Activated T-helper 17 cell treated with anti-CD3 and anti-CD28 coated beads, Interleukin-2, amount 50 U/mL, for 72 hours (primary cell): Measurements from ENCODE around the gene TBPL1. TPM values are rescaled to one million over a fixed set of nuclear protein-coding genes. Genes with fewer than 3 reads are reported as not detected.
"Not testable (repeated sequence)": the region's sequence is repeated elsewhere in the genome, so short reads cannot be mapped to it uniquely, and the experiment has no call there.

Experiments used
- ATAC-seq: fragments of 150-1000 bp; cut with Tn5 transposase; replicated peaks from 2 replicates; pipeline ENCODE4 v1.10.0; 2021; ENCODE audit warnings: mild to moderate bottlenecking, moderate library complexity
- H3K27ac Mint-ChIP-seq: one replicate; pipeline ENCODE4 v1.8.0; 2022; ENCODE audit warnings: mixed read lengths
- H3K27me3 Mint-ChIP-seq: one replicate; pipeline ENCODE4 v1.8.0; 2022; ENCODE audit warnings: mixed read lengths
- H3K36me3 Mint-ChIP-seq: one replicate; pipeline ENCODE4 v1.8.0; 2022; ENCODE audit warnings: low read depth, mild to moderate bottlenecking, mixed read lengths
- H3K4me1 Mint-ChIP-seq: one replicate; pipeline ENCODE4 v1.8.0; 2022; ENCODE audit warnings: mixed read lengths
- H3K4me3 Mint-ChIP-seq: one replicate; pipeline ENCODE4 v1.8.0; 2022; ENCODE audit warnings: mild to moderate bottlenecking, mixed read lengths
- H3K9me3 Mint-ChIP-seq: one replicate; pipeline ENCODE4 v1.8.0; 2022; ENCODE audit warnings: mixed read lengths
- total RNA-seq, 2 donors: library from RNA; stranded (reverse); gene quantifications; one replicate each; pipeline ENCODE4 v1.2.3, GENCODE V29; 2022

The TBPL1 gene
- total RNA-seq: 10 to 100 TPM; 14.7 to 25.8 TPM

- ATAC-seq: peak; percentile 96
- H3K4me1 Mint-ChIP-seq: peaks cover 28% of the 10 kb centered on the region
- peak within 1 kb of the TSS; percentile 87 for H3K27ac Mint-ChIP-seq
- H3K27me3 Mint-ChIP-seq: no peaks in the 10 kb centered on the region
- H3K9me3 Mint-ChIP-seq: no peaks in the 10 kb centered on the region
- H3K4me3 Mint-ChIP-seq: peak within 1 kb of the TSS; percentile 92
- no peaks in the 10 kb centered on the region for H3K36me3 Mint-ChIP-seq
These were observed at the start of gene TBPL1 for GRCh38 chr6:133952815-133953633. TSS of gene TBPL1 (plus strand) at chr6:133953224. CDS start at chr6:133980126, 26,902 bp downstream.

DNA sequence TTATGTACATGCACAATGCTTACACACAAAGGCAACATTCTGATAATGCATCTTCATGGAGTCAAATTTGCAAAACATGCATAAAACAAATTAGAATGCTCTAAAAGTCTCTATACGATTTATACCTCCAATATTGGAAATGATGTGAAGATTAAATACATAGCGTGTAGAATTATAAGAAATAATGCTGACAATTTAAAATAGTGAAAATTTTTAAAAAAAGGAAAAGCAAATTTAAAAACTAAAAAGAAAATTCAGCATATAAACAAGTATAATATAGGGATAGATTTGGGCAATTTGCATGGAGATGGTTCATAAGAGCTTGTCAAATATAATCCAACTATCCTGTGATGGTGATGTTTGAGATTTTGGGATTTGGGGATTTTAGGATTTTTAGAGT is 49.2 kb upstream of the TBPL1 start:
- no peaks in the 10 kb centered on the region for H3K9me3 Mint-ChIP-seq
- H3K4me1 Mint-ChIP-seq: no peaks in the 10 kb centered on the region
- H3K27me3 Mint-ChIP-seq: peaks cover 52% of the 10 kb centered on the region
- ATAC-seq: no peak
- no peak overlapping the region for H3K4me3 Mint-ChIP-seq
- no peaks in the 10 kb centered on the region for H3K36me3 Mint-ChIP-seq
- H3K27ac Mint-ChIP-seq: no peak overlapping the region

DNA sequence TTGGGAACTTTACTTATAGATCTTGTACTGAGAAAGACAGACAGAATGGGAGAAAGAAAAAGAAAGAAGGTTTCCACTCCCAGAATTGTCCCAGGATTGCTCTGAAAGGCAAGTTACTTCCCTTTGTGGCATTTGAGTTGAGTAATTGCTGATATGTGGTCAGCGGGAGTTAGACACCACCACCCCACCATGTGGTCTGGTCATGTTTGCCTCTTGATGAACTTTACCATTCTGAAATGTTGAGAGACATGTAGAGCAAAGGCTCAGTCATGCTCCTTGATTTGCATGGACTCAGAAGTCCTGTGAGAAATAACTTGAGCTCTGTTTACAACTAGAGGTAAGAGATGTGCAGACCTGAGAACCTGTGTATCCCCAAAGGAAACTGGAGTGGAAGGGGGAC is 47.0 kb upstream of the TBPL1 start:
- no peak for ATAC-seq
- Mint-ChIP-seq H3K4me1 (no peaks in the 10 kb centered on the region), H3K27ac (no peak overlapping the region), H3K36me3 (no peaks in the 10 kb centered on the region), H3K27me3 (peaks cover 49% of the 10 kb centered on the region), H3K4me3 (no peak overlapping the region), H3K9me3 (no peaks in the 10 kb centered on the region)

DNA sequence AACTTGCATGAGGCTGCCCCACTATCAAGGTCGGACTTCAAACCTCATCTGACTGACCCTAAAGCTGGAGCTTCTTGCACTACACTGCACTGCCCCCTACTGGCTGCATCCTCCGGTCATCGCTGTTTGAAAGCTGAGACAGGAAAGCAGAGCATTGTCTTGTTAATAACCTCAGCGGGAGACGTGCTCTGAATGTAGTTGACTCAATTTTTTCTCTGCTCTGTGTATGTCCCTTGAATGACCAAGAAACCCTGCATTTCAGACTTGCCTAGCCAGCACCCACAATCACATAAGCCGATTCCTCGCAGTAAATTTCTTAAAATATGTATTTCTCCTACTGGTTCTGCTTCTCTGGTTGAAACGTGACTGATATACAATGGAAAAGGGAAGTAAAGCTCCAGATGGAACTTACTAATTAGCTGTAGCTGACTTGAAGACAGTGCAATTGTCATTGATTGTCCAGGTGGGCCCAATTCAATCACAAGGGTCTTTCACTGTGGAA is 36.3 kb upstream of the TBPL1 start:
- peaks cover 22% of the 10 kb centered on the region for H3K27me3 Mint-ChIP-seq
- no peaks in the 10 kb centered on the region for H3K4me1 Mint-ChIP-seq
- no peak overlapping the region for H3K27ac Mint-ChIP-seq
- H3K36me3 Mint-ChIP-seq: no peaks in the 10 kb centered on the region
- H3K4me3 Mint-ChIP-seq: no peak overlapping the region
- no peaks in the 10 kb centered on the region for H3K9me3 Mint-ChIP-seq
- ATAC-seq: peak; percentile 62

DNA sequence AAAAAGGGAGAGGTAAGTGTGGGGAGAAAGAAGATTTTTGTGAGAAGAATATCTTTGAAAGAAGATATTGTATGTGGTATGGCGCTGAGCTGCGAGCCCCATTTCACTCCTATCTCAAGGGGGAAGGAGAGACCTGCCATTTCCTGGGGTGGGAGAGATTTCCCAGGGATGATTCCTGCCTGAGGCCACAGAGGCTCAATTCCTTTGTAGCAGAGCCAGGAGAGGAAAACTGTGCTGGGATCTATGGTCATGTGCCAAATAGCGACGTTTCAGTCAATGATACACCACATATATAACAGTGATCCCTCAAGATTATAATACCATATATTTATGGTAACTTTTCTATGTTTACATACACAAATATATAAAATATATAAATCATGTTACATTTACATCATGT is 35.2 kb upstream of the TBPL1 start:
- no peak for ATAC-seq
- Mint-ChIP-seq H3K9me3 (no peaks in the 10 kb centered on the region), H3K27ac (no peak overlapping the region), H3K27me3 (peaks cover 20% of the 10 kb centered on the region), H3K36me3 (no peaks in the 10 kb centered on the region), H3K4me3 (no peak overlapping the region), H3K4me1 (no peaks in the 10 kb centered on the region)

- Mint-ChIP-seq H3K27ac (no peak overlapping the region), H3K4me3 (no peak overlapping the region), H3K27me3 (peaks cover 14% of the 10 kb centered on the region), H3K36me3 (no peaks in the 10 kb centered on the region), H3K9me3 (no peaks in the 10 kb centered on the region), H3K4me1 (no peaks in the 10 kb centered on the region)
- no peak for ATAC-seq
These were observed 34.7 kb upstream of the TBPL1 start for GRCh38 chr6:133918208-133918930.

GRCh38 chr6:133919362-133919761 is 33.7 kb upstream of the TBPL1 start:
- H3K4me3 Mint-ChIP-seq: no peak overlapping the region
- no peak overlapping the region for H3K27ac Mint-ChIP-seq
- H3K9me3 Mint-ChIP-seq: no peaks in the 10 kb centered on the region
- H3K36me3 Mint-ChIP-seq: no peaks in the 10 kb centered on the region
- no peaks in the 10 kb centered on the region for H3K4me1 Mint-ChIP-seq
- ATAC-seq: no peak
- peaks cover 13% of the 10 kb centered on the region for H3K27me3 Mint-ChIP-seq

GRCh38 chr6:133921249-133921859 is 31.7 kb upstream of the TBPL1 start:
- H3K36me3 Mint-ChIP-seq: no peaks in the 10 kb centered on the region
- H3K27ac Mint-ChIP-seq: no peak overlapping the region
- H3K4me1 Mint-ChIP-seq: no peaks in the 10 kb centered on the region
- ATAC-seq: peak; percentile 63
- H3K9me3 Mint-ChIP-seq: no peaks in the 10 kb centered on the region
- H3K4me3 Mint-ChIP-seq: no peak overlapping the region
- H3K27me3 Mint-ChIP-seq: peaks cover 11% of the 10 kb centered on the region

GRCh38 chr6:133923938-133924593 is 29.0 kb upstream of the TBPL1 start:
- no peak overlapping the region for H3K27ac Mint-ChIP-seq
- H3K4me1 Mint-ChIP-seq: no peaks in the 10 kb centered on the region
- no peaks in the 10 kb centered on the region for H3K9me3 Mint-ChIP-seq
- peaks cover 18% of the 10 kb centered on the region for H3K27me3 Mint-ChIP-seq
- H3K36me3 Mint-ChIP-seq: no peaks in the 10 kb centered on the region
- peak; percentile 76 for ATAC-seq
- no peak overlapping the region for H3K4me3 Mint-ChIP-seq

- not testable (repeated sequence) for H3K4me3 Mint-ChIP-seq, H3K4me1 Mint-ChIP-seq, ATAC-seq, H3K36me3 Mint-ChIP-seq, H3K27ac Mint-ChIP-seq
- Mint-ChIP-seq H3K27me3 (peaks cover 35% of the 10 kb centered on the region), H3K9me3 (peaks cover 12% of the 10 kb centered on the region)
These were observed 21.8 kb upstream of the TBPL1 start for GRCh38 chr6:133931221-133931620.

- H3K27ac Mint-ChIP-seq, H3K4me1 Mint-ChIP-seq, ATAC-seq, H3K36me3 Mint-ChIP-seq, H3K4me3 Mint-ChIP-seq: not testable (repeated sequence)
- Mint-ChIP-seq H3K9me3 (peaks cover 12% of the 10 kb centered on the region), H3K27me3 (peaks cover 29% of the 10 kb centered on the region)
These were observed 16.7 kb upstream of the TBPL1 start for GRCh38 chr6:133936352-133936751.

GRCh38 chr6:133937909-133938308 is 15.1 kb upstream of the TBPL1 start:
- H3K36me3 Mint-ChIP-seq: no peaks in the 10 kb centered on the region
- H3K27me3 Mint-ChIP-seq: peaks cover 21% of the 10 kb centered on the region
- H3K9me3 Mint-ChIP-seq: peaks cover 9% of the 10 kb centered on the region
- no peak for ATAC-seq
- H3K4me1 Mint-ChIP-seq: no peaks in the 10 kb centered on the region
- H3K27ac Mint-ChIP-seq: no peak overlapping the region
- H3K4me3 Mint-ChIP-seq: no peak overlapping the region

DNA sequence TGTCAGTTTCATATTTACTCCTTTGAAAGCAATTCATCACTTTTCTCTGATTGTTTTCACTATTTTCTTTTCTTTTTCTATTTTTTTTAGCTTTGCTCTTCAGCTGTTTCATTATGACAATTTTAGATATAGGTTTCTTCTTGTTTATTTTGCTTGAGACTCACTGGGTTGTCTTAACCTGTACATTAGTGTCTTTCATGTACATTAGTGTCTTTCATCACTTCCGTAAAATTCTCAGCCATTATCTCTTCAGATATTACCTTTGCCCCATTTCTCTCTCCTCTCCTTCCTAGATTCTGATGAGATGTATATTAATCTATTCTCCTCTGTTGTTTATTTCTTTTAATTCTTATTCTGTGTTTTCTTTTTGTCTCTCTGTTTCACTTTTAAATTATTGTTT is 14.5 kb upstream of the TBPL1 start:
- Mint-ChIP-seq H3K27ac (no peak overlapping the region), H3K4me1 (no peaks in the 10 kb centered on the region), H3K36me3 (no peaks in the 10 kb centered on the region), H3K9me3 (peaks cover 2% of the 10 kb centered on the region), H3K27me3 (peaks cover 15% of the 10 kb centered on the region), H3K4me3 (no peak overlapping the region)
- no peak for ATAC-seq
